NCI-H2029 (cell line): ENCODE data around the gene WASL.
"Not testable (repeated sequence)": the region's sequence is repeated elsewhere in the genome, so short reads cannot be mapped to it uniquely, and the experiment has no call there.

Source experiments
- DNase-seq: peaks from one replicate; lab custom pipeline; 2025; lab: John Stamatoyannopoulos, UW

WASL gene

GRCh38 chr7:123748734-123749536 lies at the start of gene WASL:
Gene WASL (minus strand): TSS chr7:123749003. CDS start chr7:123748734, 269 bp downstream.
- DNase-seq = peak; percentile 95

DNA sequence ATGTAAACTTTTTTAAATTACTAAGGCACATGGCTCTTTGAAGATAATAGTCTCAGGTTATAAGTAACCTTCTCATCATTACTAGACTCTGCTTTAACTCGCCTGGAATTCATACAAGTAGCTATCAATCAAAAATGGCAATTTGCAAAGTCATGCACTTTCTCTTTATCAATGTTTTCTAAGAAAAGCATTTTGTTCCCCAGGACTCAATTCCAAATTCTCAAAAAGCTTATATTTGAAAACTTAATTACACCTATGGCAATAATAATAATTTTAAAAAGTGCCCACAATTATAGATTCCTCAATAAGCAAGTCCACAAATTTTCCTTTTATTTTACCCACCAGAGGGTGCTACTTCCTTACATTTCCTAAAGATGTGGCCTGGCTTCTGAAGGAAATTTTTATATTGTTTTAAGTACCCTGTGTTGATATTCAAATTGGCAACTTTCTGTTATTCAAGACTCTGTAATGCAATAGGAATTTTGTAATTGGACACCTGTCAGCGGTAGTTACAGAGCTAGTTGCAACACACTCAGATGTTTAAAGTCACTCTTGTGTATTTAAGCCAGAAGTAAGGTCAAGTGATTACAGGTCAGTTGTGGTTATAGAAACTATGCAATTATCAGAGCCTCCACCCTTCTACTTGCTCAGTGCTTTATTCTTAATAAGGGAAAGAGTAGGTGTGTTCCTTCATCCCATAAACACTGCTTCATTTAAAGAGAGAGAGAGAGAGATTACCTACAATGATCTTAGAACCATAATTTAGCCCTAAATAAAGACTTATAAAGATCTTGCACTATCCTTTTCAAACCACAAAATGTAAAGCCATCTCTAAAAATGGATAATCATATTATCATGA lies 49.1 kb upstream of the WASL start:
- peak; percentile 55 for DNase-seq

DNA sequence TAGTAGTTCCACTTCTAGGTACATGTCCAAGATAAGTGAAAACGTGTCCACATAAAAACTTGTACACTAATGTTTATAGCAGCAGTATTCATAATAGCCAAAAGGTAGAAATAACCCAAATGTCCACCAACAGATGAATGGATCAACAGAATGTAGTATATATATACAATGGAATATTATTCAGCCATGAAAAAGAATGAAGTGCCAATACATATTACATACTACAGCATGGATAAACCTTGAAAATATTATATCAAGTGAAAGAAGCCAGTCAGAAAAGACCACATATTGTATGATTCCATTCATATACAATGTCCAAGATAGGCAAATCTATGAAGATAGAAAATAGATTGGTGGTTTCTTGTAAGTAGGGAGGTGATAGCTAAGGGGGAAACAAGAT lies 47.8 kb upstream of the WASL start:
- no peak for DNase-seq

GRCh38 chr7:123795917-123796316 lies 47.1 kb upstream of the WASL start:
- no peak for DNase-seq

DNA sequence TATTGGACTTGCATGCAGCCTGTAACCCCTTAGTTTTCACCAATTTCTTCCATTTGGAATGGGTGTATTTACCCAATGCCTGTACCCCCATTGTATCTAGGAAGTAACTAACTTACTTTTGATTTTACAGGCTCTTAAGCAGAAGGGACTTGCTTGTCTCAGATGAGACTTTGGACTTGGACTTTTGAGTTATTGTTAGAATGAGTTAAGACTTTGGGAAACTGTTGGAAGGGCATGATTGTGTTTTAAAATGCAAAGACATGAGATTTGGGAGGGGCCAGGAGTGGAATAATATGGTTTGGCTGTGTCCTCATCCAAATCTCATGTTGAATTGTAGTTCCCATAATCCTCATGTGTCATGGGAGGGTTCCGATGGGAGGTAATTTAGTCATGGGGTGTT lies 46.3 kb upstream of the WASL start:
- not testable (repeated sequence) for DNase-seq

DNA sequence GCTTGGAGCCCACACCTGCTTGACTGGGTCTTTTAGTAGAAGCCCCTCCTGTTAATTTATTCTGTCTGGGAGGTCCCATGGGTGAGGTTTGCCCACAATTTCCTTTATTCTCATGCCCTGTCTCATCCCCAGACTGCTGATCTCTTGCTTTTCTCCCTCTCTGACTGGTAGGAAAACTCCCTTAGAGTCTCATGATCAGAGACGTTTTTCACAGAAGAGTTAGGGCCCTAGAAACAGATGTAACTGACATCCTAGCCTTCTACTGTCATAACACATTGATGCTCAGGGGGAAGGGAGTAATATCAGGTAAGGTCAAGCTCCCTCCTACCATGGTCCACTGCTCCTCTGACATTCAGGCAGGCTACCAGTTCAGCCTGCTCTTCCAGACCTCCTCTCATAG lies 43.7 kb upstream of the WASL start:
- no peak for DNase-seq

DNA sequence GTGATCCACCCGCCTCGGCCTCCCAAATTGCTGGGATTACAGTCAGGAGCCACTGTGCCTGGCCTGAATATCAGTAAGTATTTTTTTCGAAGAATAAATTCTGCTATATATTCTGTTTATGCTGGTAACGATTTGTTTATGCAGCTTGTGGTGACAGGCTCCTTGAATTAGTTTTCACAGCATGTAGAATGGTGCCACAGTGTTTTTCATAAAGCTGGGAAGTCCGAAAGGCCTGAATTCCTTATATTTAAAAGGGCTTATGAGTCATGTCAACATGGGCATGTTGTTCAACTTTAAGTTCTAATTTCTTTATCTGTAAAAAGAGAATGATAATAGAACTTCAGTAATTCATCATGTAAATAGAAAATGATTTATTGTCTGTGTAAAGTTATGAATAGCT lies 42.2 kb upstream of the WASL start:
- no peak for DNase-seq

DNA sequence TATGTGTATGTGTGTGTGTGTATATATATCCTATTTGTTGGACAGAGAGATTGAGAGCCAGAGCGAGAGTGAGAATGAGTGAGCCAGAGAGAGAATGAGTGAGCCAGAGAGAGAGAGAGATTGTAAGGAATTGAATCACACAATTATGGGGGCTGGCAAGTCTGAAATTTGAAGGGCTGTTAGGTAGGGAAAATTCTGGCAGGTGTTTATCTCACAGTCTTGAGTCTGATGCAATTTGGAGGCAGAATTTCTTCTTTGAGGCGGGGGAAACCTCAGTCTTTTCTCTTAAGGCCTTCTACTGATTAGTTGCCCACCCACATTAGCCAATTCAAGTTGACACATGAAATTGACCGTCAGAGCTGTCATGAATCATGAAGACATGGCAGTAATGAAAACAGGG lies 41.0 kb upstream of the WASL start:
- DNase-seq = no peak

DNA sequence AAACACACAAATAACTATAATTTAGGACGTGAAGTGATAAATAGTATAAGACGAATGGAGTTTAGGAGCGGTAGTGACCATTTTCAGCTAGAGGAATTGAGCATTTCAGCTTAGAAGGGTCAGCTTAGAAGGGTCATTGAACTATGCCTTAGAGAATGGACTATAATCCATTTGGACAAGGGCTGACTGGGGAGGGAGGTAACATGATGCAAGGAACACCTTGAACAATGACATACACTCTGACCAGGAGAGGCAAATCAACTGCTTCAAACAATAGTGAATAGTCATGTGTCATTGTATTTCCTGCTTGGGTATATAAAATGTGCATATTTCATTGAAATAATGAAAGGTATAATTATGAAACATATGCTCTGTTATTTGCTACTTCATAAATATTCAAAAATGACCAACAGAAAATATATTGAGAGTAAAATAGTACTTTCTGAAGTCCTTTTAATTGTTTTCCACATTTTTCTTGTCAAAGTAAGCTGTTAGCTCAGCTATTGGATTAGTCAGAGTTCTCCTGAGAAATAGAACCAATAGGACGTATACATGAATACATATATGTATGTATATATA lies 40.5 kb upstream of the WASL start:
- DNase-seq = no peak

DNA sequence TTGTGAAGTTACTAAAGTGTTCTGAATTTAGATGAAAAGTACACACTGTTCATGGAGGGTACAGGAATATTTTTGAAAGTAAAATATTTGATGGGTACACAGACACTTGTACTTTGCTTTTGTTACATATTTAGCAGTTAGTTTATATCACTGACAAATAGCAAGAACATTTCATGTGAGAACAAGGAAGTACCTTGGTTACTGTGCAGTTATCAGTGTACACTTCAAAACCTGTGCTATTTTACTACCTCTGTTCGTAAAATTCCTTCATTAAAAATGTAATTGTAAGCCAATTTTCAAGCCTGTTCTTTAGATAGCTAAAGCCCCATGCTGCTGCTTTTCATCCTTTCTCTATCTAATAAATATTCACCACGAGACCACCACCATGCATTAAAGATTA lies 39.8 kb upstream of the WASL start:
- no peak for DNase-seq

- no peak for DNase-seq
Measured at GRCh38 chr7:123787220-123788007, 38.6 kb upstream of the WASL start.

GRCh38 chr7:123784263-123784662 lies 35.5 kb upstream of the WASL start:
- DNase-seq = no peak

DNA sequence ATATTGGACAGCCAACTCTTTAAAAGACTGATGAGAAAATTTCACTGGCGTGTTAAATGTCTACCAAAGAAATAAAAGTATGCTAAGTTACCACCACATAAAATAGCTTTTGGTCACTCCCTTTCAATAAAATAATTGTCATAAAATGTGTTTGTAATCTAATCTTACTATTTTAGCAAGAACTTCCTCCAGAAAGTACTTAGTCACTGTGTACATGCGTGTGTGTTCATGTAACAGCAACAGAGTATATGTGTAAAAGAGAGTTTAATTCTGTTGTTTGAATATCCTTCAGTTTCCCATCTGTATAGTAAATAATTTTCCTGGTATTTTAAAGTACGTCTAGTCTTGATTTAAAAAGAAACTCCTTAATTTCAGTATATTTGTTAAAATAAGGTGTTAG lies 35.0 kb upstream of the WASL start:
- no peak for DNase-seq

- no peak for DNase-seq
Measured at GRCh38 chr7:123782071-123782798, 33.4 kb upstream of the WASL start.

GRCh38 chr7:123780472-123780871 lies 31.7 kb upstream of the WASL start:
- not testable (repeated sequence) for DNase-seq

DNA sequence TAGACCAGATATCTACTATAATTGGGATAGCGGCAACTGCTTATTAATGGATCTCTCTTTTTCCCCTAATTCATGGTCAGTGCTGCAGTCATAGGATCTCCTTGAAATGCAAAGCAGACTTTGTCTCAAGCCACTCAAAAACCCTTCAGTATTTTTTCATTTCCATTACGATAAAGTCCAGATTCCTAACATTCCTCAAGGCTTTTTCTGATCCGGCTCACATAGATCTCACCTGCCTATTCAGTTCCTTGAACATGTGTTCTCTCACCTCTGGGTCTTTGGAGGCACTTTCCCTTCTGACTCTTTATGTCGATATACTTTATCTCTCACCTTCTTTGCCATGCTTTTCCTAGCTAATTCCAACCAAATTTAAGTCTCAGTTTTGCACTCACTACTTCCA lies 25.7 kb upstream of the WASL start:
- DNase-seq = no peak

GRCh38 chr7:123773481-123773880 lies 24.7 kb upstream of the WASL start:
- no peak for DNase-seq

DNA sequence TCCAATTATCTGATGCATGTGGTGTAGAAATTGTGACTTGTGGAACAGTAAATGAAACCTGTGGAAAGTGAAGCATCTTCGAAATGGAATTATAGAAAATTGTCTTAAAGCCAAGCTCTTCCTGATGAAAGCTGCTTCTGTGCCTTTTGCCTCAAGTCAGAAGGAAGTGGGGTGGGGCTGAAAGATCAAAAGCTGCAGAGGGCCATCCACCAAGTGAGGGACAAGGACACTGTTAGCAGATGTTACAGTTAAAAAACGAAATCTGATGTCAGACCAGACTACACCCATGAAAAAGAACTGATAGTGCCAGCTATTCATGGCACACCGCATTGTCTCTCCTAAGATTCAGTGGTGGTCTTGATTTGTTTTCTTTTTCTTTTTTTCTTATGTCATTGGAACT lies 23.8 kb upstream of the WASL start:
- DNase-seq = no peak

GRCh38 chr7:123771846-123772245 lies 23.0 kb upstream of the WASL start:
- DNase-seq = no peak

DNA sequence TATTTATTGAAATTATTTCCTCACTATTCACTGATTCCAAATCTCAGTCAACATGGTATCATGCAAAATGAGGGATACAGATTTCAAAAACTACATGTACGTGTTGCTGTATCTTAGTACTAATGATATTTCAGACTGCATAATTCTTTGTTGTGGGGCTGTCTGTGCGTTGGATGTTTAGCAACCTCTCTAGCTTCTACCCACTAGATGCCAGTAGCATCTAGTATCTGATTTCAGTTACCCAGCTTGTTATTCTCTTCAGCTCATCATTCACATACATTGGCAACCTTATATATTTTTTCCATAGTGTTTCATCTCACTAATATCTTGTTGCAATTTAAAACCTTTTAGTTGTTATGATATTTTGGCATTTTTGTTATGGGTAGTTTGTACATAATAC lies 22.5 kb upstream of the WASL start:
- no peak for DNase-seq

DNA sequence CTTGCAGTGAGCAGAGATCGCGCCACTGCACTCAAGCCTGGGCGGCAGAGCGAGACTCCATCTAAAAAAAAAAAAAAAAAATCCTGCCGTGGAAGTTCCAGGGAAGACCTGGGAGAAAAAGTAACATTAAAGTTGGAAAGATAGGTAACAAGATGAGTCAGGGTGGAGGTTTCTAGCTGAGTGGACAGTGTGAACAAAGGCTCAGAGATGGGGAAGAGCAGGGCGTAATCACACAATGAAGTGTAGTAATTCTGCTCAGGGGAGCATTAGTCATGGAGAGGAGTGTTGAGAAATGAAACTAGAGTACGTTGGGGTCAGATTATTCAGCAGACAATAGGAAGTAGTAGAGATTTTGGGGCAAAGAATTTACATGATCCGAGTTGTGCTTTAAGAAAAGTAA lies 21.6 kb upstream of the WASL start:
- DNase-seq = no peak
